ENCODE results near the gene PGPEP1. TPM values are rescaled to one million over a fixed set of nuclear protein-coding genes. Genes with fewer than 3 reads are reported as not detected.
"Not testable (repeated sequence)": the region's sequence is repeated elsewhere in the genome, so short reads cannot be mapped to it uniquely, and the experiment has no call there.

The PGPEP1 gene
- total and polyA plus RNA-seq, 8 donors = 16.1 to 39.5 (median 20.7) TPM

DNA sequence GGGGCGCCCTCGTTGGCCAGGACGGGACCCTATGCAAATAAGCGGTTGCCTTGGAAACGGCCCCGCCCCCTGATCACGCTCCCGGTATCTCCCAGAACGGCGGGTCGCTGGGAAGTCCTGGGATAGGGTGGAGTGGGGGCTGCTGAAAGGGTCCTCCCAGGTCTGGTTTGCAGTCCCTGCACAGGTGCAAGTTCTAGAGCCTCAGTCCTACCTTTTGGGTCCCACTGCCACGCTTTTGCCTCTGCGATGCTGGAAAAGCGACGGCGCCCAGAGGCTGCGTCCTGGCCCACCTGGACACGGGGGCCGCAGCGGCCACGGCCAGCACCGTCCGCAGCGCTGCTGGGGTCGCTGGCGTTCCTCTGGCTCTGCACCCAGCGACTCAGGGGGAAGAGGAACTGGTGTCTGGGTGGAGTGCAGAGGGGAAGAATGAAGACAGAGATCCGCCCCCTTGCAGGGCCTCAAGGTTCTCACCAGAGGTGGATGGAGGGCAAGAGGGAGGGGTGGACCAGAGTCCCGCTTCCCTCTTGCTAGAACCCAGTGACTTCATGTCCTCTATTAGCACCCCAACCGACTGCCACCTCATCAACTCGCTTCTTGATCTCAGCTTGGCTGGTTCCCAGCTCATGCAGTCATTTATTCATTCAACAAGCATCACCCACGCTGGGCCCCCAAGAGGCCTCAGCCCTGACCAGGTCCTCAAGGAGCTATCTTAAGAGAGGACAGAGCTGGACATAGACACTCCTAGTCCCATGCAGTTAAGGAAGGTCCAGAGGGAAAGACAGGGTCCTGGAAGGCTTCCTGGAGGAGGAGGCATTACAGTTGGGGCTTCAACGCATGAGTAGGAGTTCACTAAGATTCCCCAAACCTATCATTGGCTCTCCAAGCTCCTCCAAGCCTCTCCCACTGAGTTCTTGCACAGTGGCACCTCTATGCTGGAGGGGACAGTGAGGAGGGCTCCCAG, 57.1 kb downstream of the PGPEP1 start, which contains the start of gene LRRC25:
Gene LRRC25 (minus strand): TSS at position 381 of the 961 bp plus-strand sequence. CDS start 659 bp downstream, outside the sequence.
- Histone ChIP-seq H3K4me1 (peaks cover 0 to 79% of the 10 kb centered on the region in 2 donors), H3K36me3 (peaks cover 0 to 14% of the 10 kb centered on the region in 2 donors), H3K27me3 (peaks cover 0 to 16% of the 10 kb centered on the region in 2 donors), H3K9me3 (no peaks in the 10 kb centered on the region), H3K27ac (peak within 1 kb of the TSS in 1 of 2 donors; percentile 81), H3K4me3 (peak within 1 kb of the TSS in 1 of 2 donors; percentile 69)
- peak; percentile 50 for ATAC-seq
- TF ChIP-seq, protein P1, sequence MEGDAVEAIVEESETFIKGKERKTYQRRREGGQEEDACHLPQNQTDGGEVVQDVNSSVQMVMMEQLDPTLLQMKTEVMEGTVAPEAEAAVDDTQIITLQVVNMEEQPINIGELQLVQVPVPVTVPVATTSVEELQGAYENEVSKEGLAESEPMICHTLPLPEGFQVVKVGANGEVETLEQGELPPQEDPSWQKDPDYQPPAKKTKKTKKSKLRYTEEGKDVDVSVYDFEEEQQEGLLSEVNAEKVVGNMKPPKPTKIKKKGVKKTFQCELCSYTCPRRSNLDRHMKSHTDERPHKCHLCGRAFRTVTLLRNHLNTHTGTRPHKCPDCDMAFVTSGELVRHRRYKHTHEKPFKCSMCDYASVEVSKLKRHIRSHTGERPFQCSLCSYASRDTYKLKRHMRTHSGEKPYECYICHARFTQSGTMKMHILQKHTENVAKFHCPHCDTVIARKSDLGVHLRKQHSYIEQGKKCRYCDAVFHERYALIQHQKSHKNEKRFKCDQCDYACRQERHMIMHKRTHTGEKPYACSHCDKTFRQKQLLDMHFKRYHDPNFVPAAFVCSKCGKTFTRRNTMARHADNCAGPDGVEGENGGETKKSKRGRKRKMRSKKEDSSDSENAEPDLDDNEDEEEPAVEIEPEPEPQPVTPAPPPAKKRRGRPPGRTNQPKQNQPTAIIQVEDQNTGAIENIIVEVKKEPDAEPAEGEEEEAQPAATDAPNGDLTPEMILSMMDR (IDR thresholded peaks at IDR 0.05) = no peak
- DNase-seq = peak in 2 of 4 donors; percentile 84 to 90
- intact Hi-C loops (cut with DNase I) = no loop called here

DNA sequence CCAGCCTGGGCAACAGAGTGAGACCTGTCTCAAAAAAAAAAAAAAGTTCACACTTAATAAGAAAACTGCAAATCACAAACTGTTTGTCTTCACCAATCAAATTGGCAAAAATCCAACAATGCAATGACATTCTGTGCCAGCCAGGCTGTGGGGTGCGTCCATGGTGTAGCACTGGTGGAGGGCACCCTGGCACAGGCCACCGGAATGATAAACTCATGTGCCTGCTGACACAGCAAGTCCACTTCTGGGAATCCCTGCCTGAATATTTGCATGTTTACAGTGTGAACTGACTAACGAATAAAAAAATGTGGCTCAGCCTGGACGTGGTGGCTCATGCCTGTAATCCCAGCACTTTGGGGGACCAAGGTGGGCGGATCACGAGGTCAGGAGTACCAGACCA, 58.6 kb downstream of the PGPEP1 start:
- Histone ChIP-seq H3K27ac (peak overlapping the region in 1 of 2 donors; percentile 81), H3K4me3 (no peak overlapping the region), H3K4me1 (peaks cover 0 to 76% of the 10 kb centered on the region in 2 donors), H3K27me3 (peaks cover 0 to 16% of the 10 kb centered on the region in 2 donors), H3K36me3 (peaks cover 0 to 14% of the 10 kb centered on the region in 2 donors), H3K9me3 (no peaks in the 10 kb centered on the region)
- ATAC-seq (peak; percentile 71), DNase-seq (peak in 1 of 4 donors; percentile 74)
- TF ChIP-seq, protein P1 (IDR thresholded peaks at IDR 0.05) = no peak
- intact Hi-C loops (cut with DNase I) = no loop called here

DNA sequence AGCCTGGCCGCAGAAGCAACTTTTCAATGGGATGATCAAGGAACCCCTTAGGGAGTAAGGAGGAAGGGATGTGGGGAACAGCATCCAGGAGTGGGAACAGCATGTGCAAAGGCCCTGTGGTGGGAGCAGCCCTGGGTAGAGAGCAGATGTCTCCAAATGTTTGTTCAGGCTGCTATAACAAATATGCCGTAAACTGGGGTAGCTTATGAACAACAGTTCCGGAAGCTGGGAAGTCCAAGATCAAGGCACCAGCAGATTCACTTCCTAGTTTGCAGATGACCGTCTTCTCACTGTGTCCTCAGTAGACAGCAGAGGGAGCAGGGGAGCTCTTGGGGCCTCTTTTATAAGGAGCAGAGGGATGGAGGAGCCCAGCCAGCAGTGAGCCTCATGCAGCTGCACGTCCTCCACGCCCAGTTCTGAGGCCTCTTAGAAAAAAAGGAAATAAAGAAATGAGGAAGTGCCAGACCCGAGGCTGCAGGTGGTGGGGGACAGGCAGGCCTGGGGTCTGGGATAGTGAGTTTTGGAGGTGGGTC, 61.2 kb downstream of the PGPEP1 start:
- Histone ChIP-seq H3K9me3 (no peaks in the 10 kb centered on the region), H3K4me3 (no peak overlapping the region), H3K27me3 (peaks cover 0 to 13% of the 10 kb centered on the region in 2 donors), H3K36me3 (no peaks in the 10 kb centered on the region), H3K4me1 (peaks cover 0 to 69% of the 10 kb centered on the region in 2 donors), H3K27ac (peak overlapping the region in 1 of 2 donors; percentile 69)
- ATAC-seq (peak; percentile 78), DNase-seq (peak in 2 of 4 donors; percentile 76 to 88)
- intact Hi-C loops (cut with DNase I) = loop anchor here in 1 of 2 donors (10.0 kb wide), 1 partner anchor 57 kb away; the partner anchor contains the start of gene PGPEP1
- TF ChIP-seq, protein P1 (IDR thresholded peaks at IDR 0.05) = peak in 1 of 2 donors; percentile 21

DNA sequence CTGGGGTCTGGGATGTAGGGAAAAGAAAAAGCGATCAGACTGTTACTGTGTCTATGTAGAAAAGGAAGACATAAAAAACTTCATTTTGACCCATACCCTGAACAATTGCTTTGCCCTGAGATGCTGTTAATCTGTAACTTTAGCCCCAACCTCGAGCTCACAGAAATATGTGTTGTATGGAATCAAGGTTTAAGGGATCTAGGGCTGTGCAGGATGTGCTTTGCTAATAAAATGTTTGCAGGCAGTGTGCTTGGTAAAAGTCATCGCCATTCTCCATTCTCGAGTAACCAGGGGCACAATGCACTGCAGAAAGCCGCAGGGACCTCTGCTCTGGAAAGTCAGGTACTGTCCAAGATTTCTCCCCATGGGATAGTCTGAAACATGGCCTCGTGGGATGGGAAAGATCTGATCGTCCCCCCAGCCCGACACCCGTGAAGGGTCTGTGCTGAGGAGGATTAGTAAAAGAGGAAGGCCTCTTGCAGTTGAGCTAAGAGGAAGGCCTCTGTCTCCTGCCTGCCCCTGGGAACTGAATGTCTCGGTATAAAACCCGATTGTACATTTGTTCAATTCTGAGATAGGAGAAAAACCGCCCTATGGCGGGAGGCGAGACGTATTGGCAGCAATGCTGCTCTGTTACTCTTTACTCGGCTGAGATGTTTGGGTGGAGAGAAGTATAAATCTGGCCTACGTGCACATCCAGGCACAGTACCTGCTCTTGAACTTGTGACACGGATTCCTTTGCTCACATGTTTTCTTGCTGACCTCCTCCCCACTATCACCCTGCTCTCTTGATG, 62.3 kb downstream of the PGPEP1 start:
- H3K4me1 ChIP-seq = peaks cover 0 to 61% of the 10 kb centered on the region in 2 donors
- peak overlapping the region in 1 of 2 donors; percentile 69 for H3K27ac ChIP-seq
- not testable (repeated sequence) for DNase-seq, H3K4me3 ChIP-seq, ATAC-seq, H3K27me3 ChIP-seq, H3K9me3 ChIP-seq, H3K36me3 ChIP-seq
- intact Hi-C loops (cut with DNase I) = loop anchor here in 1 of 2 donors (10.0 kb wide), 1 partner anchor 58 kb away; the partner anchor contains the start of gene PGPEP1

DNA sequence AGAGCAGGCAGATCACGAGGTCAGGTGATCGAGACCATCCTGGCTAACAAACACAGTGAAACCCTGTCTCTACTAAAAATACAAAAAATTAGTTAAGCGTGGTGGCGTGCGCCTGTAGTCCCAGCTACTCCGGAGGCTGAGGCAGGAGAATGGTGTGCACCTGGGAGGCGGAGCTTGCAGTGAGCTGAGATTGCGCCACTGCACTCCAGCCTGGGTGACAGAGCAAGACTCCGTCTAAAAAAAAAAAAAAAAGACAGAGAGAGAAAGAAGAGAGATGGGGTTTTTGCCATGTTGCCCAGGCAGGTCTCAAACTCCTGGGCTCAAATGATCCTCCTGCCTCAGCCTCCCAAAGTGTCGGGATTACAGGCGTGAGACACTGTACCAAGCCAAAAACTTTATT, 65.4 kb downstream of the PGPEP1 start:
- not testable (repeated sequence) for H3K36me3 ChIP-seq, H3K9me3 ChIP-seq, ATAC-seq, H3K27ac ChIP-seq, DNase-seq, H3K27me3 ChIP-seq, H3K4me3 ChIP-seq
- peaks cover 0 to 45% of the 10 kb centered on the region in 2 donors for H3K4me1 ChIP-seq
- intact Hi-C loops (cut with DNase I) = loop anchor here (5.0 to 10.0 kb wide), 2 partner anchors 58 to 61 kb away; partner anchors contain the start of gene PGPEP1 (in 1 of the 2)
